HT1080 (cell line): ENCODE measurements around the gene SAG. TPM values are rescaled to one million over a fixed set of nuclear protein-coding genes. Genes with fewer than 3 reads are reported as not detected.

Experiments used
- DNase-seq: peaks from one replicate; pipeline ENCODE4 v3.0.0-alpha.2; 2015; ENCODE audit warnings: low read depth
- polyA plus RNA-seq, 2 experiments: library from polyadenylated mRNA; depleted of rRNA; stranded (reverse); fragments of >200 nt; gene quantifications; 2 replicates each; pipeline ENCODE4 v1.2.3, GENCODE V29; 2015
- total RNA-seq: library from RNA; depleted of rRNA; stranded (reverse); fragments of >200 nt; shearing (Covaris generic); gene quantifications from 2 replicates; pipeline ENCODE4 v1.2.3, GENCODE V29; 2014; rRNA removed

The SAG gene
- total RNA-seq = not detected in 2 replicates
- not detected in 2 replicates for polyA plus RNA-seq (2015; cell fraction: cytosol; rRNA removed)
- polyA plus RNA-seq (2015; cell fraction: nucleus; rRNA removed) = not detected in 2 replicates

GRCh38 chr2:233307565-233307964 is at the start of gene SAG:
Gene SAG, plus strand, starts transcription at chr2:233307816. Its CDS starts 1,374 bp downstream, at chr2:233309190.
- no peak for DNase-seq

GRCh38 chr2:233258211-233258610 is 49.4 kb upstream of the SAG start:
- no peak for DNase-seq

- DNase-seq = no peak
Observed at GRCh38 chr2:233259730-233260129, 47.9 kb upstream of the SAG start.

GRCh38 chr2:233260661-233261060 is 47.0 kb upstream of the SAG start:
- no peak for DNase-seq

- DNase-seq = no peak
Observed at GRCh38 chr2:233261819-233262555, 45.6 kb upstream of the SAG start.

- no peak for DNase-seq
Observed at GRCh38 chr2:233262562-233262961, 45.1 kb upstream of the SAG start.

GRCh38 chr2:233263045-233263570 is 44.5 kb upstream of the SAG start:
- no peak for DNase-seq

GRCh38 chr2:233264667-233265066 is 42.9 kb upstream of the SAG start:
- DNase-seq = no peak

- no peak for DNase-seq
Observed at GRCh38 chr2:233265899-233266431, 41.7 kb upstream of the SAG start.

- DNase-seq = no peak
Observed at GRCh38 chr2:233266481-233266880, 41.1 kb upstream of the SAG start.

- no peak for DNase-seq
Observed at GRCh38 chr2:233267516-233268245, 39.9 kb upstream of the SAG start.

- no peak for DNase-seq
Observed at GRCh38 chr2:233270366-233270765, 37.2 kb upstream of the SAG start.

- no peak for DNase-seq
Observed at GRCh38 chr2:233270951-233271350, 36.7 kb upstream of the SAG start.

GRCh38 chr2:233271693-233272092 is 35.9 kb upstream of the SAG start:
- no peak for DNase-seq

- no peak for DNase-seq
Observed at GRCh38 chr2:233273120-233273519, 34.5 kb upstream of the SAG start.

- DNase-seq = no peak
Observed at GRCh38 chr2:233275223-233275622, 32.4 kb upstream of the SAG start.

GRCh38 chr2:233278921-233279320 is 28.7 kb upstream of the SAG start:
- DNase-seq = no peak

GRCh38 chr2:233280114-233280693 is 27.4 kb upstream of the SAG start:
- DNase-seq = no peak

- DNase-seq = no peak
Observed at GRCh38 chr2:233281553-233281952, 26.1 kb upstream of the SAG start.

GRCh38 chr2:233281992-233282603 is 25.5 kb upstream of the SAG start:
- no peak for DNase-seq

GRCh38 chr2:233285921-233286320 is 21.7 kb upstream of the SAG start:
- no peak for DNase-seq
